ENCODE data around the gene HOXA13.

DNA sequence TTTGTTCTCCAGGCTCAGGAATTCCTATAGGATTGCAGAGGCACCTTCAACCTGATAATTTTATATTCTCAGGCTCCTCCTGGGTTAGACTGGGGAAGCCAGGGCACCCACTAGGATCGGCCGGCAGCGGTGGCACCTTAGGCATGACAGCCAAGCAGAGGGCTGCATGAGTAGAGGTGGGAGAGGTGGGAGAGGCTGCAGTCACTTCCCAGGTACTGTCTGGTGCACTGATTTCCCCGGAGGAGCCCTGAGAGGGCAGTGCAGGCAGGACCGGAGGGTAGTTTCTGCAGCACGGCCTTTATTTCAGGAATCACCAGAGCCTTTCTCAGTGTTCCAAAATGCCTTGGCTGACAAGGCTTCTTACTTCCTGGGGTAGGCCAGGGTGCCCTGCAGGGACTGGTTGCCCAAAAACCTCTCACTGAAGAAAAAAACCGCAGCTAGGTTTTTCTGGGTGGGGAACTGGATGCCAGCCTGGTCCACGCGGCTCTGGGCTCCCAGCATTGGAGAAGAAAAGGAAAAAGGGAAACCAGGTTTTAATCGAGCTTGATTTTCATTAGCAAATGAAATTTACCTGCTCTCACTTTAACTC is 3.6 kb upstream of the HOXA13 start:
- TF ChIP-seq POLR2A (IDR thresholded peaks at IDR 0.05) (no peak), POLR2AphosphoS5 (IDR thresholded peaks at IDR 0.05) (no peak)
- TF ChIP-seq, protein P1, sequence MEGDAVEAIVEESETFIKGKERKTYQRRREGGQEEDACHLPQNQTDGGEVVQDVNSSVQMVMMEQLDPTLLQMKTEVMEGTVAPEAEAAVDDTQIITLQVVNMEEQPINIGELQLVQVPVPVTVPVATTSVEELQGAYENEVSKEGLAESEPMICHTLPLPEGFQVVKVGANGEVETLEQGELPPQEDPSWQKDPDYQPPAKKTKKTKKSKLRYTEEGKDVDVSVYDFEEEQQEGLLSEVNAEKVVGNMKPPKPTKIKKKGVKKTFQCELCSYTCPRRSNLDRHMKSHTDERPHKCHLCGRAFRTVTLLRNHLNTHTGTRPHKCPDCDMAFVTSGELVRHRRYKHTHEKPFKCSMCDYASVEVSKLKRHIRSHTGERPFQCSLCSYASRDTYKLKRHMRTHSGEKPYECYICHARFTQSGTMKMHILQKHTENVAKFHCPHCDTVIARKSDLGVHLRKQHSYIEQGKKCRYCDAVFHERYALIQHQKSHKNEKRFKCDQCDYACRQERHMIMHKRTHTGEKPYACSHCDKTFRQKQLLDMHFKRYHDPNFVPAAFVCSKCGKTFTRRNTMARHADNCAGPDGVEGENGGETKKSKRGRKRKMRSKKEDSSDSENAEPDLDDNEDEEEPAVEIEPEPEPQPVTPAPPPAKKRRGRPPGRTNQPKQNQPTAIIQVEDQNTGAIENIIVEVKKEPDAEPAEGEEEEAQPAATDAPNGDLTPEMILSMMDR (IDR thresholded peaks at IDR 0.05): no peak

All from breast epithelium (tissue), 3 donors.